ENCODE data around the gene PGF.

PGF gene

GRCh38 chr14:74979029-74979428 lies 23.6 kb upstream of the PGF start:
- FAIRE-seq (no peak), DNase-seq (ENCODE audit: insufficient read length, low spot score) (no peak)

GRCh38 chr14:74978416-74978947 lies 23.1 kb upstream of the PGF start:
- peak; percentile 83 for FAIRE-seq
- DNase-seq (ENCODE audit: insufficient read length, low spot score): peak; percentile 63

DNA sequence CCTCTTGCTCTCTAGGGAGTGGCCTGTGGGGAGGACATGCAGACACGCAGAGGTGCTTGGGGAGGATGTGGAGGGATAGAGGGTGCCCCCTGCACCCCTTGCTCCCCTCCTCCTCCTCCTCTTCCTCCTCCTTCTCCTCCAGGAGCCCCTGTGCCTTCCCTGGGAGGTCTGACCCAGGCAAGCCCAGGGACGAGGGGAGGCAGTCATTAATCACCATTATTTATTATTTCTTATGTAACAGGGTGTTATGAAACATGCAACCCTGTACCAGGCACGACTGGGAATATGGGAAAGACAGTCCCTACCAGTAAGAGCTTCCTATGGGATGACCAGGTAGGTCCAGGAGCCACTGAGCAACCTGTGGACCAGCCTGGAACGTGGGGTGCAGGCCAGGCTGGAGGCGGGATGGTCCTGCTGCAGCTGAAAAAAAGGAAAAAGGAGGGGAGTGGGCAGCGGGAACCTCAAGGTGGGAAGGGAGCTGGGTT lies 22.5 kb upstream of the PGF start:
- DNase-seq (ENCODE audit: insufficient read length, low spot score) (no peak), FAIRE-seq (peak; percentile 87)

GRCh38 chr14:74977164-74977900 lies 21.9 kb upstream of the PGF start:
- DNase-seq (ENCODE audit: insufficient read length, low spot score) (no peak), FAIRE-seq (no peak)

GRCh38 chr14:74976264-74977113 lies 21.1 kb upstream of the PGF start:
- DNase-seq (ENCODE audit: insufficient read length, low spot score) (no peak), FAIRE-seq (peak; percentile 98)

DNA sequence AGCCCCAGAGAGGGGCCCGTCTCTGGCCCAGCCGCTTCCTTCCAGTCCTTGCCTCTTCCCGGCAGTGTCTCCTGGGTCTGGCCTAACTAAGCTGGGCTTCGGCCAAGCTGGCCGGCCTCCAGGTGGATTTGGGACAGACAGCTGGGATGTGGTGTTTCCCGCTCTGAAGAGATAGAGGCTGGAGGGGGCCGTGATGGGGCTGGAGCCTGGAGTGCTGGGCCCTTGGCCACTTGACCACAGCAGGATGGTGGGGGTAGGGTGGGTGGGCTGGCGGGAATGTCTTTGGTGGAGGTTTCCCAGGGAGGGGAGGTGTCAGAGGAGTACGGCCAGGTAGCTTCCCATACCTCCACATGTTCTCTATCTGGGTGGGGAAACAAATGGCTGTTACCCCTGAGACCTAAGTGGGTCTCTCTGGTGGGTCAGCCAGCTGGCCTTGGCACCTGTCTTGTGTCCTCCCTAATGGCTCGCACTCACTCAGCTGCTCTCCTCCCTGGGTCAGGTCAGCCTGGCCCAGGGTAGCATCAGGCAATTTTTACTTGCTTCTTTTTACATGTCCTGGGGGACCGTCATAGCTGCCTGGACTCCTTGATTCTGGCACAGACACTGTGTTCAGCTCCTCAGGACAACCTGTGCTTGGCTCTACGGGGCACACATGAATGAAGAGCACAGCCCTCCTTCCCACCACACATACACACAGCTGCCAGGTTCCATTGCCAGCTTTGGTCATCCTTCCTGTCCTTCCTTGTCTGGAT lies 19.8 kb upstream of the PGF start:
- peak; percentile 76 for FAIRE-seq

DNA sequence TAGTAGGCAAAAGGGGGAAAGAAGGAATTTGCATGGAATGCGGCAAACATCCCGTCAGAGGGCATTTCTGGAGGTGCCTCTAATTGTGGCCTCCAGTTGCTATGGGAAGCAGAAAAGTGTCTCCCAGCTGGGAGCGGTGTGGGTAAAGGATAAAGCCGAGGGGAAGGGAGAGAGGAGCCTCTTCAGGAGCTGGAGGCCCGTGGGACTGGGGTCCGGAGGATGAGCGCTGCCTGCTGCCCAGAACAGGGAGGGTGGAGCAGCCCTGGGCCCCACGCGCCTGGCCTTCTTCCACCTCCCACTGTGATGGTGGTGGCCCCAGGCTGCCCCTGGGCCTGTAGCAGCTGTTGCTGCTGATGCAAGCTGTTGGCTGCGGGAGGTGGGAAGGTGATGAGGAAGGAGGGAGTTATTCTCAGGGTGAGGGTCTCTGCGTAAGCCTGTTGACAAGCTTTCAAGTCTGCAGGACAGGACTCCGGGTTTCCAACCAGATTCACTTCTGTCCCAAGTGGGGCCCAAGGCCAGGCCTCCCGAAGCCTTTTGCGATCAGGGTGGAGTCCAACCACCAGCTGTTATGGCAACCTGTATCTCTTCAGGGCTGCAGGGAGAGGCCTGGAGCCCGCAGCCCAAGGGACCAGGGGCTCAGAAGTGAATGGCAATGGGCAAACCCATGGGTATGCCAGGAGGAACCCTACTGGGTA lies 19.1 kb upstream of the PGF start:
- no peak for DNase-seq (ENCODE audit: insufficient read length, low spot score)
- peak; percentile 80 for FAIRE-seq

More for the DNA sequence above, 19.8 kb upstream of the PGF start:
- no peak for DNase-seq (ENCODE audit: insufficient read length, low spot score)

DNA sequence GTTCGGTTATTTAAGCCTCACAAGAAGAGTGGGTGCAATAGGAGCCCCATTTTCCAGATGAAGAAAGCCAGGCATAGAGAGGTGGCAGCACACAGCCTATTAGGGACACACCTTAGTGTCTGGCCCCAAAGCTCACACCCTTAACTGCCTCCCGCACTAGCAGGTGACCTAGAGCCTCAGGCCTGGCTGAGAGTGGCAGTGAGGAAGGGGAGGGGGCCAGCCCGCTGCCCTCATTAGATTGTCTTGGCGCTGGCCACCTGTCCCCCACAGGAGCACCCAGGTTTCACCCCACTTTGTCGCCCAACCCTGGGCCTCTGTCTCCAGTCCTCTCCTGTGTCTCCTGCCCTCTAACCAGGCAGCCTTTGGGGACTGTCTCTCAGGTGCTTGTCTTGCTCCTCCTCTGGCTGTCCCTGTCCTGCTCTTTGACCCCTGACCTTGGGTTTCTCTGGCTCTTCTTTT lies 18.5 kb upstream of the PGF start:
- DNase-seq (ENCODE audit: insufficient read length, low spot score) (no peak), FAIRE-seq (peak; percentile 54)

GRCh38 chr14:74973003-74973653 lies 17.7 kb upstream of the PGF start:
- no peak for FAIRE-seq
- DNase-seq (ENCODE audit: insufficient read length, low spot score): no peak

DNA sequence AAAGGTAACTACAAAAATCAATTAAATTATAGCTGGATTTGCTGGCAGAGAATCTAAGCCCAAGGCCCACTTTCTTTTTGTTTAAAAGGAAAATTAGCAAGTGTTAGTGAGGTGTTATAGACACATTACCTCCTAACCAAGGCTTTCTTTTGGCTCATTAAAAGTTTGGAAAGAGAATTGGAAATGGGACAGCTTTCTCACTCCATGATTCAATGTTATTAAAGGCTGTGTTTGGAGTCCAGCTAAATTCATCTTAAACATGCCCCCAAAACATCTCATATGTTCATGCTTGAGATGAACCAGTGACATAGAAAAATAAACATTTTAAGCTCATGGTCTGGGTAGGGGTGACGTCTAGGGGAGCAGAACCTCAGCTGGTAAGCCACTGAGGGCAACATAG lies 13.4 kb upstream of the PGF start:
- no peak for FAIRE-seq
- DNase-seq (ENCODE audit: insufficient read length, low spot score): no peak

DNA sequence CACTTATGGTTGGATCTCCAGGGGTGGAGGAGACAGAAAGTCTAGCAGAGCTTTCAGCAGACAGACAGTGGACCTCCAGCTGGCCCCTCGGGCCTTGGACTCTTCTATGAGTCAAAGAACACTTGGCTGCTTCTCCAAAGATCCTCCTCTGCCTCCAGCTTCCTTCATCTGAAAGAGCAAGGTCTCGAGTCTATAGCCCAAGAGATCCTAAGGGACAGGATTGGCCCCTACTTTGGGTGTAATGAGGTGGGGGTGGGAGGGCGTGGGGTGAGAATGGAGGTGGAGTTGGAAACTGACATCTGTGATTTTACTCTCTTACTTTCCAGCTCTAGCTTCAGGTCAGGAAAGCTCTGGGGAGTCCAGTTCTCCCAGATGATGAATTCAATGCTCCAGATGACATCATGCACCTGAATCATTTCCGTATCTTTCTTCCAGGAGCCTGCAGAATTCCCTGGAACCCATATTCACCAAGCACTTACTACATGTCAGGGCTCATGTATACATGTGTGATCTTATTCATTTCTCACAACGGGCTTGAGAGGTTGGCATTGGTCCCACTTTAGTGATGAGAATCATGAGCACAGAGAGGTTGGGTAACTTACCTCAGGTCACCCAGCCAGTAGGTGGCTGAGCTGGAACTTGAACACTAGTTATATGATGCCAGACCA lies 10.2 kb upstream of the PGF start:
- peak; percentile 68 for FAIRE-seq
- no peak for DNase-seq (ENCODE audit: insufficient read length, low spot score)

- DNase-seq (ENCODE audit: insufficient read length, low spot score): no peak
These were observed 9.5 kb upstream of the PGF start for GRCh38 chr14:74964787-74965485.

DNA sequence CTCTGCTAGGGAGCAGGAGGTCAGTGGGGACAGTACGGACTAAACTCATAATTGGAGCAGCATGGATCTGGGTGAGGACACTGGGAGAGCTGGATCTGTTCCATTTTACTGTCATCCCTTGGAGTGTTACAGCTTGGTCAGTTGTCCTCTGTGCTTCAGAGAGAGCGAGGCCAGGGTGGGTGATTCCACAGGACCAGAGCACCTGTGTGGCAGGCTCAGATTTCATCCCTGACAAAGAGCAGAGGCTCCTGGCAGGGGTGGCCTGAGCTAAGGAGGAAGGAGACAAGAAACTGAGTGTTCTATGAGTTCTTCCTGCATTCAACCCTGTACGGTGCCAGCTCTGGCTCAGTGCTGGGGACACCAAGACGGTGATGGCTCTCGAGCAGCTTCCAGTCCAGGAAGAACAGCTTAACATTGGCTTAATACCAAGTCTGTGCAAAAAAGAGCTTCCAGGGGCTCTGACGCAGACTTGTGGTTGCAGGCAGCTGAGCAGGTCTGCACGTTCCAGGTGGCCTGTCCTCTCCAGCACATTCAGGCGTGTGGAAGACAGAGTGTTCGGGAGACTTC lies 8.4 kb upstream of the PGF start:
- FAIRE-seq (no peak), DNase-seq (ENCODE audit: insufficient read length, low spot score) (no peak)

More at GRCh38 chr14:74964787-74965485, 9.5 kb upstream of the PGF start:
- FAIRE-seq: peak; percentile 59

DNA sequence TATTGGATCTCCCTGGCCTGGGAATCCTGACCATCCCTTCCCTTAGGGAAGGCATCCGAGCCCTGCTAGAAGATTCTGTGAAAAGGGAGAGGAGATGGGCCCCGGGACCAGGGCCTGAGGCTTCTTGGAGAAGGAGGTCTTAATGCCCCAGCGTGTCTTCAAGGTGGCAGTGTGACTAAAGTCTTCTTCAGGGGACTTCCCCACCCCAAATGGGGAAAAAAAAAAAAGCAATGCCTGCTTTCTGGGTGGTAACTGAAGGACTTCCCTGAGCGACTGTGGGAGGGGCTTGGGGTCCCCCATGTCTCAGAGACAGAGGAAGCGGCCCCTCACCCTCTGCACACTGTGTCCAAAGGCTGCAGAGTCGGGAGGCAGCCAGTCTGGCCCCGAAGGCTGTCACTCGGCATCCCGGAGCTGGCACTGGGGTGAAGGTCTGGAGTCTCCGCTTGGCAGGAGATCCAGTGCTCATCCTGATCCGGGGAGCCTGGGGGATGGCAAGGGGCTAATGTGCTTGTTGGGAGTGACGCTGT lies 7.8 kb upstream of the PGF start:
- FAIRE-seq (no peak), DNase-seq (ENCODE audit: insufficient read length, low spot score) (no peak)

- no peak for FAIRE-seq
These were observed 7.1 kb upstream of the PGF start for GRCh38 chr14:74962493-74962892.

DNA sequence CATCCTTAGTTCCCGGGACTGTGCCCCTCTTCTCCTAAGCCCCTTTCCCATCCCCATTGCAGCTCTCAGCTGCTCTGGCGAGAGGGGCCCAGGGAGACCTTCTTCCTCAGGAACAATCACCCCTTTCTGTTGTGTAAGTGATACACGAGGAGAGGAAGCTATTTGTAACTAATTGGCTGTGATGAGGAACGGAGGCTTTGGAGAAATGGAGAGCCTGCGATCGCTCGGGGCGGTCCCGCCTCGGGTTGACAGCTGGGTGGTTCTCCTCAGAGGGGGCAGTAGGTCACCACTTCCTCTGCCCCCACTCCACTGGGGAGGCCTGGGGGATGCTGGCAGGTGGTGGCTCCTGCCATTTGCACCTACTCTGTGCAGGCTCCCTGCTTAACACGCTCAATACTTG lies 6.6 kb upstream of the PGF start:
- no peak for DNase-seq (ENCODE audit: insufficient read length, low spot score)
- peak; percentile 13 for FAIRE-seq

More at GRCh38 chr14:74962493-74962892, 7.1 kb upstream of the PGF start:
- DNase-seq (ENCODE audit: insufficient read length, low spot score): no peak

DNA sequence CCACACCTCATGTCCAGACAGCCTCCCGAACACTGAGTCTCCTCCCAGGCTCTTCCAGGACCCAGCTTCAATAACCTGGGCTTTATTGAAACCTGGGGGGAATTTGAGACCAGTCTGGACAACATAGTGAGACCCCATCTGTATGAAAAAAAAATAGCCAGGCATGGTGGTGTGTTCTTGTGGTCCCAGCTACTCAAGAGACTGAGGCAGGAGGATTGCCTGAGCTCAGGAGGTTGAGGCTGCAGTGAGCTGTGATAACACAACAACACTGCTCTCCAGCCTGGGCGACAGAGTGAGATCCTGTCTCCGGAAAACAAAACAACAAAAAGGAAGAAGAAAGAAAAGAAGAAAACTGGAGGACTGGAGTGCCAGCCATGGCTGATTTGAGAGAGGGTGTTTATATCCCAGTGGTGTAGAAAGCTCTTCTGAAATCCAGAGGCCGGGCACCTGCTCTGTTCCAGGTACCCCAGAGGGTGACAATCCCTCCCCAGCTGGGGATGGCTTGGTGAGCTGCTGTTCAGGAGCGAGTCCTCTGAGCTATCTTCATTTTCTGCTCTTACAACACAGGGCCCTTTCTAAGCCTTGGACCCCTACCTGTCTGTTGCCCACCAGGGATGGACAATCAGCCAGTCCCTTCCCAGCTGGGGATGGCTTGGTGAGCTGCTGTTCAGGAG lies 6.0 kb upstream of the PGF start:
- DNase-seq (ENCODE audit: insufficient read length, low spot score) (no peak), FAIRE-seq (peak; percentile 20)
